NCI-H2227 treated with DMSO at 0.1 percent for 48 hours (cell line): ENCODE data around the gene TMPRSS6.
"Not testable (repeated sequence)": the region's sequence is repeated elsewhere in the genome, so short reads cannot be mapped to it uniquely, and the experiment has no call there.

ENCODE experiments used
- DNase-seq: peaks from one replicate; lab custom pipeline; 2025; lab: John Stamatoyannopoulos, UW

TMPRSS6 gene

DNA sequence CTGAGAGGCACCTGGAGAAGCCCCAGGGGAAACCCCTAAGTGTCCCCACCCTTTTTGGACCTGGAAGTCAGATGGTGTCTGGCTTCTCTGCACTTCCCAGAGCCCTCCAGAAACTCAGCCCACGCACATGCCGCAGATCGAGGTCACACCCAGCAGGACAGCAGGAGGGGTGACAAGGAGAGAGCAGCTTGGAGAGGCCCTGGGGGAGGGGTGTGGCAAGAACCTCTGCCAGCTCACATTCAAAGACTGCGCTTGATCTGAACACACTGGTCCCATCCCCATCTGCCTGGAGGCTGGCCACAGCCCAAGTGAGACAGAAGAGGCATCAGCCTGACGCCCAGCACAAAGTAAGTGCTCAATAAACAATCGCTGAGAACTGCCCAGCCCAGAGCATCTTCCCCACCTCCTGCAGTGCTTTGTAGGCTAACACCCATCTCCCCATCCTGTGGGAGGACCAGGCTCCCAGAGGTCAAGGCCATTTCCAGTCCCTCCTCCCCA lies 21.4 kb downstream of the TMPRSS6 start:
- DNase-seq, result no peak

DNA sequence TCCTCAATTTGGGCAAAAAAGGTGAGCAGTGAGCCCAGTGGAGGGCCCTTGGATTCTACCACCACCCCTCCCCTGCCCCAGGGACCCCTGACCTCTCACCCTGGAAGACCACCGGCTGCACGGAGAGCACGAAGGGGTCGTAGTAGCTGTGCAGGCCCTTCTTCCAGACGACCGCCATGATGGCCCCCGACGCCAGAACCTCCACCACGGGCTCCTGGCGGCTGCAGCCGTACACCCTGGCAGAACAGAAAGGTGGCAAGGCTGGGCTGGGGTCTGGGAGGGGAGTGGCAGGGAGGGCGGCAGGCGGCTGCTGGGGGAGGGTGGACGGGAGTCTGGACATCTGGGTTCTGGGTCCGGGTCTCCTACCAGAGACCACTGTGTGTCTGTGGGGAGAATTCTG lies 23.3 kb downstream of the TMPRSS6 start:
- DNase-seq, result no peak

DNA sequence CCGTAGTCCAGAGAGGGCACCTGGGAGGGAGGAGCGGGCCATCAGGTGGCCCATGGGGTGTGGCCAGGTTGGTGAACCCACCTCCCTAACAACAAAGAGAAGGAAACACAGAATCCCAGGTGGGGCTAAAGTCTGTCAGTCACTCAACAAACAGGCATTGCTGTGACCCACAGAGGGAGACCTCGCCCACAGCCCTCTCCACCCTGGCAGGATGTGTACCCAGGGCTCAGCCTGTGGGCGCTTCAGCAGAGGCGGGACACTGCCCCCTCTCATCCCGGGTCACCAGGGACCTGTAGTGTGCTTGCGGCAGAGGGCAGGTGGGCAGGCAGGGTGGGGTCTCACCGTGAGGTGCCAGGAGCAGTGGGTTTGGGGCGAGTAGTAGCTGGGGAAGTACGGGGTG lies 25.1 kb downstream of the TMPRSS6 start:
- DNase-seq, result no peak

DNA sequence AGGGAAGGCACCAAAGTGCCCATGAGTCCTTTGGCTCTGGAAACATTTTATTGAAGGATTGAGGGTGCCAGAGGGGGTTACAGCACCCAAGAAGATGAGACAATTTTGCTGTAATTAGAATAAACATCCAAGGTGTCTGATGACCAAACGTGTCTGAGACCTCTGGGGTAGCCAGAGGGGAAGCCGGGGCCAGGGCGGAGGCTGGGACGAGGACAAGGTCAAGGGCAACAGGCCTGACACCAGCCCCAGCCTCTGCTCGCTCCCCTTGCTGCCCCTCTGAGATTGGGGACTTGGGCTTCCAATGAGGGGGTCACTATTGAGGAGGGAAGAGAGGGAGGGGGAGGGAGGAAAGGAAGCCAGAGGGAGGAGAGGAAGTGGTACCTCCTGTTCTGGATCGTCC lies 25.6 kb downstream of the TMPRSS6 start:
- no peak for DNase-seq

DNA sequence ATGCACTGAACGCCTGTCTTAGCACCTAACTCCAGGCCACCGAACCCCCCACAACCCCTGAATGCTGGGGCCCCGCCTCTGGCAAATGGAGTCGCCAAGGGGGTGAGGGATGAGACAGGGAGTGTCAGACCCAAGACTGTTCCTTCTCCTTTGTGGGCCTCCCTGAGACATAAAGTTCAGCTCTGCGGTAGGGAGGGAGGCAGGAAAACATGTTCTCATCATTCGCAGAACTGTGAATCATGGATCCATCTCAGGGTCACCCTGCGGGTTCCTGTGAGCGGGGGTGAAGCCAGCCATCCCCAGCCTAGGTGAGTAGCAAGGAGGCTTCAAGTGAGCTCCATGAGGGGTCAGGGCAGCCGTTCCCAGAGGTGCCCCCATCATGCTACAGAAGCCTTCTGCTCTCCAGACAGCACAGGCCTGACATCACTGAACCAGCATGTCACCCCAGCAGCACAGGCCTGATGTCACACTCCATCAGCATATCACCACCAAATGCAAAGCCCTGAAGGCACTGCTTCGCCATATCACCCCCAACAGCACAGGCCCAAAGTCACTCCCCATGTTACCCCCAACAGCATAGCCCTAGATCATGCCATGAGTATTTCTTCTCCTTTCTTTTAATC lies 27.2 kb downstream of the TMPRSS6 start:
- no peak for DNase-seq

DNA sequence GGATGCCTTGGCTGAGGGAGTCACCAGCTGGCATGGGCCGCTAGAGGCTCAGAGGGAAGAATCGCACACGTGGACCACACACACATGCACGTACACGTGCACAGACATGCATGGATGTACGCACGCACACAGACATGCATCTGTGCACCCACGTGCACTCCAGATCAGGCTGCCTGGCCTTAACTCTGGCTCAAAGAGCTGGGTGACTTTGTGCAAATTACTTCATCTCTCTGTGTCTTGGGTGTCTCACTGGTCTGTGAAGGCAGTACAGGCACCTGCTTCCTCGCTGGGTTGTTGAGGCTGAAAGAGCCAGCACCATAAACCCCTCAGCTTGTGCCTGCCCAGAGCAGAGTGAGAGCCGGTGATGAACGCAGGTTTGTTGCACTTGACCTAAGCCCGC lies 28.7 kb downstream of the TMPRSS6 start:
- no peak for DNase-seq

DNA sequence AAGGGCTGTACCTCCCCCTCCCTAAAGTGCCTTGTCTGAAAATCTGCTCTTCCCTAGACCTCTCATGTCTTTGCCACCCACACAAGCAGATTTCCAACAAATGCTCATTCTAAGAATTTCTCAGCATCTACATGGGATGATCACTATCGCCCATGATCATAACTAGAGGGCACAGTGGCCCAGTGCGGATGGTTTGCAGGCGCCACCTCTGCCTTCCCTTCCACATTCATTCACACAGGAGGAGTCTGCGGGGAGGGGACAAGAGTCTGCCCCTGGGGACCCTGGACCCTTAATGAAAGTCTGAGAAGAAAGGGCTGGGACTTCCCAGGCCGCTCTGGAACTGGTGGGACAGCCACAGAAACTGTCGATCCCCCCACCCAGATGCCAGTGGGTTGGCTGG lies 29.1 kb downstream of the TMPRSS6 start:
- no peak for DNase-seq

DNA sequence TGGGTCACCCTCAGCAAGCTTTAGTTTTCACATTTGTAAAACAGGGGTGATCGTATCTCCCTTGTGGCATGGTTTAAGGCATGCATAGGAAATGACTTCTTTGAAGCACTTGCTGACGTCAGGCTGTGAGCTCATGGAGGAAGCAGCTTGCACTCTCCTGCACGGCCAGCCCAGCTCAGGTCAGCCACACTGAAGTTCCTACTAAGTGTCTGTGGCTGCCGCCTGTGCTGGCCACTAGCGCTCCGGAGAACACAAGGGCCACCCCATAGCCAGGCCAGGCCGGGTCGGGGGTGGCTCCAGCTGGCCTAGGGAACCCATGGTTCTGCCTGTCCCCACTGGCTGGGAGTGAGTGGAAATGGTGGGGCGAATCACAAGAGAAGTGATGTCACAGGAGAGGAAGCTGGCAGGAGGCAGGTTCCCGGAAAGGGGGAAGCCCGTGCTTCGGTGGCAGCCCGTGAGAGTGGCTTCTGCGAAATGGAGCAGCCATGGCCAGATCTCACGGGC lies 29.8 kb downstream of the TMPRSS6 start:
- DNase-seq, result no peak

DNA sequence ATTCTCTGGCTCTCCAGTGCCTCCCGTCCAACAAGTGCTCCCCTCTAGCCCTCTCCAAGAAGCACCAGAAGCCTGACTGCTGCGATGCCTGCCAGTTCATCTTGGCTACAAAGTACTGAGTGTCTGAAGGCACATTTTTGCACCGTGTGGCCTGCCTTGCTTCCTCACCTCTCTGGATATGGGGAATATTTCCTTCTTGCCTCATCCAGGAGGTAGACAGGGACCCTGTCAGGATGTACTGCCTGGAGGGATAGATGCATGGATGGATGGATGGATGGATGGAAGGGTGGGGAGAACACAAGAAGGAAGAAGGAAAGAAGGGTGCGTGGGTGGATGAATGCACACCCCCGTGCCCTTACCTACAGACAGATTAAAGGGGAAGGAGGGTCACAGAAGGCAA lies 30.4 kb downstream of the TMPRSS6 start:
- DNase-seq, result no peak

DNA sequence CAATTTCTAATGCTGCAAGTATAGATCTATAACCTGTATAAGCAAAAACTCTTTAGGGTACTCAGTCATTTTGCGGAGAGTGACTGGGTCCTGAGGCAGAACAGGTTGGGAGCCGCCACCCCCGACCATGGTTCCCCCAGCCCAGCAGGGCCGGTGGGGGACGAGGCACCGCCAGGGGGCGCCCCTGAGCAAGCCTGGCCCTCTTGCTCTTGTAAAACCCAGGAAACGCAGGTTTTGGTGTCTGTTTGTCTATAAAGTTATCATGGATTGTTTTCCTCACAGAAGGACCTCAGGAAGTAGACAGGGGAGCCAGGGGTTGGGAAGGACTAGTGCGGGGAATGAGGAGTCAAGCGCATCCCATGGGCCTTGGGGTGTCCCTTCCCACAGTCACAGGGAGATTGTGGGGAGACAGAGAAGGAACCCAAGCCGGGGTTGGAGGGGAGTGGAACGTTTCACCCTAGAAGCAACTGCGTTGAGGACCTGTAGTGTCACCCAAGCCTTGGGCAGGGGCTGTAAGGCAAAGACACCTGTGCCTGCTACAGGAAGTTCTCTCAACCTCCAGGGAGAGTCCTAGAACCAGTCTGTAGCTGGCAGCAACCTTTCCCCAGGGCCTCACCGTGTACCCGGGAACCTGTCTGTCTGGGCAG lies 31.6 kb downstream of the TMPRSS6 start:
- no peak for DNase-seq

DNA sequence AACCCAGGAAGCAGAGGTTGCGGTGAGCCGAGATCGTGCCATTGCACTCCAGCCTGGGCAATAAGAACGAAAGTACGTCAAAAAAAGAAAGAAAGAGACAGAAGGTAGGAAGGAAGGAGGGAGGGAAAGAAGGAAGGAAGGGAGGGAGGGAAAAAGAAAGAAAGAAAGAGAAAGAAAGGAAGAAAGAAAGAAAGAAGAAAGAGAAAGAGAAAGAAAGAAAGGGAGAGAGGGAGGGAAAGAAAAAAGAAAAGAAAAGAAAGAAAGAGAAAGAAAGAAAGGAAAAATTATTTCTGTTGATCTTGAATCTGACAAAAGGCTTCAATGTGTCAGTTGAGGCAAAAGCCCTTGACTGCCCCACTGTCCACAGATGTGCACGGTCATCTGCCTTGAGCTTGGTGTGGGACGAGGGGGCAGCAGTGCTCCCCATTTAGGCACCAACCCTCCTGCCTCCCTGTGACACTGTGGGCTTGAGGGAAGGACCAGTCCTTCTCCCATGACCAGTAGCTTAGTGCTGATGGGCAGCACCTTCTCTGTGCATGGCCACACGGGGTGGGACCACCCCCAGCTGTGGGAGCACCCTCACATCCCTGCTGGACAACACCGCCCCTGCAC lies 33.6 kb downstream of the TMPRSS6 start:
- DNase-seq, result no peak

DNA sequence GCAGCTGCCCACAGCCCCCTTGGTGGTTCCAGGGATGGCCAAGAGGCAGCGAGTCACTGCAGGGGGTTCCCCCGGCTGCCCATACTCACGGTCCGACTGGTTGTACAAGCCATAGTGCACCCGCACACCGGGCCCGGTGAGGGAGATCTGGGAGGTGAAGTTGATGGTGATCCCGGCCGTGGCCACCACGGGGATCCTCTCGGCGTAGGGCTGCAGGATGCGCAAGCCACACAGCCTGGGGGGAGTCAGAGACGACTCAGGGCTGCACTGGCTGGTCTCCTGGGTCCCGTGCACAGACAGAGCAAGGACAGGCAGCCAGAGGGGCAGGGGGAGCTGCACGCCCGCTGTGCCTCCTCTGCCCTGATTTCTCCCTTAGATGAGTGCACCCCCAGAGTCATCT lies 34.5 kb downstream of the TMPRSS6 start:
- DNase-seq, result no peak

DNA sequence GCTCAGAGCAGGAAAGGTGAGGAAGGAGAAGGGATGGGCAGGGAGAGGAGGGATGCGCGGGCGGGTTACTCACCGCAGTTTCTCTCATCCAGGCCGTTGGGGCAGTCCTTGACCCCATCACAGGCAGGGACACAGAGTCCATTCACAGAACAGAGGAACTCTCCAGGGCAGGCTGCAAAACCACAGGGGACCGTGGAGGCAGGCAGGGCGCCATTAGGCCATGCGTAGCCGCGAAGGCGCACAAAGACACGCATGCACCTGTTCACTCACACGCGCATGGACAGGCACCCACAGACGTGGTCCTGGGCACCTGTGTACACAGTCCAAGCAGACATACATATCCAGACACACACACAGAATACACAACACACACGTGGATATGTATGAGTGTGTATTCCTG lies 35.0 kb downstream of the TMPRSS6 start:
- DNase-seq, result no peak

DNA sequence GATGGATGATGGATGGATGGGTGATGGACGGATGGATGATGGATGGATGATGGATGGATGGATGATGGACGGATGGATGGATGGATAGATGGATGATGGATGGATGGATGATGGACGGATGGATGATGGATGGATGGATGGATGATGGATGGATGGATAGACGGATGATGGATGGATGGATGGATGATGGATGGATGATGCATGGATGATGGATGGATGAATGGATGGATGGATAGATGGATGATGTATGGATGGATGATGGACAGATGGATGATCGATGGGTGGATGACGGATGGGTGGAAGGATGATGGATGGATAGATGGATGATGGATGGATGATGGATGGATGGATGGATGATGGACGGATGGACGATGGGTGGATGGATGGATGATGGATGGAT lies 36.8 kb downstream of the TMPRSS6 start:
- no peak for DNase-seq

DNA sequence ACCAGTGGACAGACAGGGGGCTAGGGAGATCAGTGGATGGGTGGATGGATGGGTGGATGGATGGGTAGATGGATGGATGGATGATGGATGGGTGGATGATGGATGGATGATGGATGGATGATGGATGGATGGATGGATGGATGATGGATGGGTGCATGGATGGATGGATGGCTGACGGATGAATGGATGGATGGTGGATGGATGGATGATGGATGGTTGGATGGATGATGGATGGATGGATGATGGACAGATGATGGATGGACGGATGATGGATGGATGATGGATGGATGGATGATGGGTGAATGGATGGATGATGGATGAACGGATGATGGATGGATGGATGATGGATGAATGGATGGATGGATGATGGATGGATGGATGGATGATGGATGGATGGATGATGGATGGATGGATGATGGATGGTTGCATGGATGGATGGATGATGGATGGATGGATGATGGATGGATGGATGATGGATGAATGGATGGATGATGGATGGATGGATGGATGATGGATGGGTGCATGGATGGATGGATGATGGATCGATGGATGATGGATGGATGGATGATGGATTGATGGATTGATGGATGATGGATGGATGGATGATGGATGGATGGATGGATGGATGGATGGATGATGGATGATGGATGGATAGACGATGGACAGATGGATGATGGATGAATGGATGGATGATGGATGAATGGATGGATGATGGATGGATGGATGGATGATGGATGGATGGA lies 37.5 kb downstream of the TMPRSS6 start:
- DNase-seq, result not testable (repeated sequence)

DNA sequence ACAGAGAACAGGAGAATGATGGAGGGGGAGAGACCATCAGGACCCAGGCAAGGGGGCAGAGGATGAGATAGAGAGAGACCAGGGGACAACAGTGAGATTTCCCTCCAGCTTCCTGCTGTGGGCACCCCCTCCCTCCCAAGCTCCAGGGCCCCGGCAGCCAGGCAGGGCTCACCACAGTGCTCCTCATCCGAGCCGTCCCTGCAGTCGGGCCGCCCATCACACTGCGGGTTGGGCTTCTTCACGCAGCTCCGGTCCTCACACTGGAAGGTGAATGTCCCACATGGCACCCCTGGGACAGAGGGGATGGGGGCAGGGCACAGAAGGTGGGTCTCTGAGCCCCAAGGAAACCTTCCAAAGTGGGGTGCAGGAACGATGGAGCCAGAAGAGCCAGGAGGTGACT lies 38.8 kb downstream of the TMPRSS6 start:
- DNase-seq, result no peak

DNA sequence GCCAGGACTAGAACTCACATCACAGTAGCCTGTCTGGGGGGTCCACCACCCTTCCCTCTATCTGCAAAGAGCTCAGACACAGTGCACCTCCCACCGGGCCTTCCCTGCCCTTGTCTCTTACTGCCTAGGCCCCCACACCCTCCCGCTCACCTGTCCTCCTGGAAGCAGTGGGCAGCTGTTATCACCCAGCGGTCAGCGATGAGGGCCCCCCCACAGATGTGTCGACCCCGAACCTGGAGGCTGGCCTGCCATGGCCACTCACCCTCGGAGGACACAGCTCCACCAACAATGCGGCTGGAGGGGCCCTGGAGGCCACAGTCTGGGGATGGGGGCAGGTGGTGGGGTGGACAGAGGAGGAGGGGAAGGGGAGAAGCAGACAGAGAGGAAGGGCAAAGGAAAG lies 39.2 kb downstream of the TMPRSS6 start:
- DNase-seq, result no peak

DNA sequence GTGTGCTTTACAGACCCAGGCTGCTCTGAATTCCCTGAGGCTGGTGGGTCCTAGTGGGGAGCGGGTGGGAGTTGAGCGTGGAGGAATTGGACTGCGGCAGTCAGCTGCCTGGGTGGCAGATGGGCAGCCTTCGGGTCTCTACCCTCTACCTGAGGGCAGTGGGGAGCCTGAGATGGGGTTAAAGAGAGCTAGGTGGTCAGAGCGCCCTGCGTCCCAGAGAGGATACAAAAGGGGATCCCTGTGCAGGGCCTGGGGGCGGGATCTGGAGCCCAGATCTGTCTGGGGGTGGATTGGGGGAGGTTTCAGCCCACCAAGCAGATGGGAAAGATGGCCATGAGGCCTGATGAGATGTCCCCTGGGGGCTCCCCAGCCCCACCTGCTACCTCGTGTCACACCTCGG lies 39.8 kb downstream of the TMPRSS6 start:
- DNase-seq, result no peak

DNA sequence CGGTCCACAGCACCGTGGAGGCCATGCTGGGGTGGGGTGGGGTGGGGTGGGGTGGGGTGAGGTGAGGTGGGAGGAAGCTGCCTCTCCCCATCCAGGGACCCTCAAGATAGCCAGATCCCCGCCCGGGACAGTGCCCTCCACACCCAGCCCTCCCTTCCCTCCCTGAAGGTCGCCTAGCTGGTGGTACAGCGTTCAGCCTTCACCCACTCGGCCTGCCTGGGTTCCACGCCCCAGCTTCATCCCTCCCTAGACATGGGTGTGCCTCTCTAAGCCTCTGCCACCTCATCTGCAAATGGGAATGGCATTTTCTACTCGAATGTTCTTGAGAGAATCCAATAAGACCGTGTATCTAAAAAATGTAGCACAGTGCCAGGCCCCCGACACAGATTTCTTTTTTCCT lies 40.2 kb downstream of the TMPRSS6 start:
- DNase-seq, result no peak

DNA sequence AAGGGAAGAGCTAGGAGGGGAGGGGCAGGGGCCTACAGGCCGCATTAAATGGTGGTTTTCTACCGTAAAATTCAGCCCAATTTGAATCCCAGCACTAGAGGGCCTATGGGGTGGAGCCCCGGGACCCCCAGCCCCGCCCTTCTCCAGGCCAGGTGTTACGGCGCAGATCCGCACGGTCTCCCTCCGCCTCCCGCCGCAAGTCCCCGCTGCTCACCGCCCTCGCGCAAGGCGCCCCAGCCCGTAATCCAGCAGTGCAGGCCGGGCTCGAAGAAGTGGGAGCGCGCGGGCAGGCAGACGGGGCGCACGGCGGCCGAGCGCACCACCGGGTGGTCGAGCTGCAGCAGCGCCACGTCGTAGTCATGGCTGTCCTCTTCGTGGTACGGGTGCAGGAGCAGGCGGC lies 40.7 kb downstream of the TMPRSS6 start:
- no peak for DNase-seq

DNA sequence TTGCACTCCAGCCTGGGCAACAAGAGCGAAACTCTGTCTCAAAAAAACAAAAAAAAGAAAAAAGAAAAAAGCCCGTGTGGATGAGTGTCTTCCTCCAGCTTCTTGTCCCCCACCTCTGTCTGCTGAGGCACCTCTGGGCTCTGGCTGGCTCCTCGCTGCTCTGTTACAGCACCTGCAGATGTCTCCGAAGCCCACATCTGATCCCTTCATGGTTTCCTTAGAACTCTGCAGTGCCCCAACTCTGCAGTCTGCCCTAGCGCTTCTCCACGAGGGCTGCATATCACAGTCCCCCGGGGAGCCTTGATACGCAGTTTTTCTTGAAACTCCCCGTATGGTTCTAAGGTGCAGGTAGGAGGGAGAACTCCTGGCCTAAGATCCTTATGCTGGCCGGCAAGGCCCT lies 42.1 kb downstream of the TMPRSS6 start:
- DNase-seq, result no peak

DNA sequence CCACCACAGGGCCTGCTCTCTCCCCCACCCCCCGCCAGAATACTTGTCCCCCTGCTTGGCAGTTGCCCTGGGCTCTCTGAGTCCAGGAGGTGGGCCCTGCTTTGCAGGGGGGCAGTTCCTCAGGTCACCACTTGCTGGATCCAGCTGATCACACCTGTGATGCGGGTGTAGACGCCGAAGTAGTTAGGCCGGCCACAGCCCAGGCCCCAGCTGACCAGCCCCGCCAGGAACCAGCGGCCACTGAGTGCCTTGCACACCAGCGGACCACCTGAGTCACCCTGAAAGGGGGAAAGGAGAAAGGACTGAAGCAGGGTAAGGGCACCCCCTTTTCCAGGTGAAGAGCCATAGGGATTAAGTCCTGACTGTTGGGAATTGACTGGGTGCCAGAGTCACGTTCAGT lies 43.6 kb downstream of the TMPRSS6 start:
- DNase-seq, result no peak

DNA sequence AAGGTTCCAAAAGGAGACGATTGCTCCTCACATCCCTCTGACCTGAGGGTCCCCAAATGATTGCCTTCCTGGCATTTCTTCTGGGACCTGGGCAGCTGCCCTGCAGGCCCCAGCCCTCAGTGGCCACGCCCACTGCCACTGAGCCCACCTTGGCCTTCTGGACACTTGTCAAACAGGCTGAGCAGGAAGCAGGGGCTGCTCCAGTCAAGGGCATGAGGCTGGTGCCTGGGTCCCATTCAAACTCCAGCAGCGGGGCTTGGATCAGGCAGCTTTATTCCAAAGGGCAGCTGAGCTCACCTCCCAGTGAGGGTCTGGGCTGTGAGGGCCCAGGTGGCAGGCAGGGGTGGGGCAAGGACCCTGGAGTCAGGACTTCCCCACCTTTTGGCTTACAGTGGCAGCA lies 44.3 kb downstream of the TMPRSS6 start:
- DNase-seq, result no peak
